GM12878 (cell line): ENCODE data around the gene PHAF1. TPM values are rescaled to one million over a fixed set of nuclear protein-coding genes. Genes with fewer than 3 reads are reported as not detected.

Experiments
- ATAC-seq: fragments of 200-7000 bp; cut with Tn5 transposase; 3 replicates; pipeline ENCODE4 v1.9.1; 2020; ENCODE audit warnings: mild to moderate bottlenecking, moderate library complexity
- BruUV-seq: library from RNA; stranded (reverse); fragments of 400-500 nt; replicated peaks from 2 replicates; lab custom pipeline; 2021; lab: Mats Ljungman, UMichigan
- CTCF ChIA-PET: fragments of 300-600 bp; sonication (Branson Sonifier 250); formaldehyde crosslinking; extraction: SDS; loops from one replicate; lab custom pipeline; 2021; ENCODE audit warnings: inconsistent platforms; lab: Yijun Ruan, JAX
- POLR2A ChIA-PET: fragments of 350-600 bp; formaldehyde crosslinking; extraction: SDS; loops from one replicate; lab custom pipeline; 2021; ENCODE audit warnings: inconsistent platforms; lab: Charles Lee
- RAD21 ChIA-PET: fragments of 300-600 bp; sonication (Branson Sonifier 250); formaldehyde crosslinking; loops from one replicate; lab custom pipeline; 2023; ENCODE audit warnings: antibody characterized with exemption; ENCODE audit not compliant: unreplicated experiment; lab: Charles Lee
- SMC1A ChIA-PET: fragments of 300-600 bp; sonication (Branson Sonifier 250); formaldehyde crosslinking; loops from one replicate; lab custom pipeline; 2023; ENCODE audit not compliant: unreplicated experiment, uncharacterized antibody; lab: Charles Lee
- DNase-seq: peaks from one replicate; pipeline ENCODE4 v3.0.0-alpha.2; 2011; ENCODE audit warnings: low read depth, low spot score
- FAIRE-seq: peaks from 3 replicates; lab custom pipeline; 2011; peaks lifted over from hg19 to GRCh38; lab: Jason Lieb, UNC
- H2AFZ ChIP-seq: 2 replicates; pipeline ENCODE4 v1.6.0; 2011; ENCODE audit warnings: low read depth, low read length, control low read depth; ENCODE audit not compliant: control insufficient read depth
- H3K27ac ChIP-seq: 2 replicates; pipeline ENCODE4 v1.5.1; 2011; ENCODE audit warnings: control low read depth; ENCODE audit not compliant: control insufficient read depth, insufficient read depth
- H3K27me3 ChIP-seq, 2 experiments: replicated peaks in 1 of 2; 2 replicates each; pipeline versions ENCODE4 v1.6.0 to v1.6.1; 2011; ENCODE audit warnings: low read length in 1 of 2; ENCODE audit not compliant: control insufficient read depth in 2 of 2, insufficient read depth in 2 of 2
- H3K36me3 ChIP-seq, 2 experiments: 2 replicates each; pipeline ENCODE4 v1.5.1; 2011; ENCODE audit warnings: low read length in 1 of 2; ENCODE audit not compliant: control insufficient read depth in 2 of 2, insufficient read depth in 2 of 2
- H3K4me1 ChIP-seq: 2 replicates; pipeline ENCODE4 v1.6.1; 2011; ENCODE audit warnings: mild to moderate bottlenecking, low read length, moderate library complexity, mixed read lengths; ENCODE audit not compliant: control insufficient read depth, insufficient read depth
- H3K4me2 ChIP-seq: 2 replicates; pipeline ENCODE4 v1.6.0; 2011; ENCODE audit warnings: control low read depth; ENCODE audit not compliant: control insufficient read depth, insufficient read depth
- H3K4me3 ChIP-seq: fragments of 200-600 bp; sonication (generic); 2 replicates; pipeline ENCODE4 v1.5.1; 2016
- H3K79me2 ChIP-seq: 2 replicates; pipeline ENCODE4 v1.6.0; 2011; ENCODE audit warnings: low read length; ENCODE audit not compliant: control insufficient read depth, insufficient read depth
- H3K9ac ChIP-seq: 2 replicates; pipeline ENCODE4 v1.8.0; 2011; ENCODE audit warnings: low read length, control low read depth, mixed read lengths; ENCODE audit not compliant: control insufficient read depth, insufficient read depth
- H3K9me3 ChIP-seq: replicated peaks from 3 replicates; pipeline ENCODE4 v1.5.1; 2011; ENCODE audit warnings: mild to moderate bottlenecking, low read length; ENCODE audit not compliant: control insufficient read depth, insufficient read depth
- H4K20me1 ChIP-seq: 2 replicates; pipeline ENCODE4 v1.6.0; 2011; ENCODE audit not compliant: control insufficient read depth, insufficient read depth
- BRCA1 ChIP-seq: IDR thresholded peaks from 2 replicates; pipeline ENCODE4 v1.6.1; 2011; ENCODE audit warnings: low read depth, low read length, improper control_type of control experiment
- DPF2 ChIP-seq: fragments of 450-650 bp; IDR thresholded peaks from 2 replicates; pipeline ENCODE4 v1.6.1; 2017; ENCODE audit warnings: mild to moderate bottlenecking
- RBBP5 ChIP-seq: fragments of 200-600 bp; sonication (generic); conservative IDR thresholded peaks from 2 replicates; pipeline ENCODE4 v1.6.1; 2016
- SREBF2 ChIP-seq: IDR thresholded peaks from 2 replicates; pipeline ENCODE4 v1.6.1; 2012; ENCODE audit warnings: mild to moderate bottlenecking, low read length
- ZBTB40 ChIP-seq: fragments of 450-650 bp; IDR thresholded peaks from 2 replicates; pipeline ENCODE4 v1.6.1; 2016; ENCODE audit warnings: mild to moderate bottlenecking, moderate library complexity, borderline replicate concordance
- ZNF217 ChIP-seq: fragments of 450-650 bp; IDR thresholded peaks from 2 replicates; pipeline ENCODE4 v1.6.1; 2017; ENCODE audit warnings: antibody characterized with exemption, mild to moderate bottlenecking
- ZNF687 ChIP-seq: fragments of 450-650 bp; IDR thresholded peaks from 2 replicates; pipeline ENCODE4 v1.6.1; 2017; ENCODE audit warnings: mild to moderate bottlenecking, moderate library complexity
- WGBS: methylation state at CpG from one replicate; pipeline ENCODE4 v1.1.6; 2016; ENCODE audit warnings: low lambda C conversion rate; ENCODE audit not compliant: insufficient replicate concordance, insufficient coverage; ENCODE audit errors: missing lambda C conversion rate; 5-methylcytosine and 5-hydroxymethylcytosine counted together
- in situ Hi-C: fragments of 300-500 bp; cut with MboI; formaldehyde crosslinking; loops from 9 replicates; pipeline ENCODE4 v1.14.3; 2018; ENCODE audit warnings: mixed read lengths
- intact Hi-C: fragments of 100-400 bp; cut with micrococcal nuclease; formaldehyde crosslinking; loops from one replicate; pipeline ENCODE4 v1.14.2; 2022; ENCODE audit not compliant: unreplicated experiment
- polyA plus RNA-seq, 11 experiments: library from polyadenylated mRNA; depleted of rRNA in 4 of 11; unstranded in 6 of 11; stranded (reverse) in 5 of 11; fragments of >200 nt; fragmentation: Nextera tagmentation in 4 of 11; fragmentation: Illumina TruSeq in 1 of 11; extraction: Ambion mirVana in 4 of 11; extraction: Trizol in 1 of 11; gene quantifications; 1 replicate in 1 of 11; 2 replicates in 10 of 11; pipeline versions ENCODE4 v1.2.1 to v1.2.3, GENCODE V29; 2011 to 2016; ENCODE audit warnings: inconsistent platforms in 2 of 11, missing spikeins in 2 of 11, low read depth in 1 of 11
- total RNA-seq, 4 experiments: library from RNA; depleted of rRNA in 3 of 4; stranded (reverse); fragments of >200 nt in 3 of 4; fragmentation: Illumina TruSeq in 1 of 4; extraction: Trizol in 1 of 4; gene quantifications; 2 replicates each; pipeline versions ENCODE4 v1.2.1 to v1.2.3, GENCODE V29; 2013 to 2021

The PHAF1 gene
- total and polyA plus RNA-seq, 10 of the 15 experiments (the other 5 are each of a cell fraction or from before 2014, with no cell fraction given) = 4.5 to 20.9 (median 14.9) TPM

- no peak for TF ChIP-seq BRCA1
- no peak for TF ChIP-seq ZNF217
- no peak for TF ChIP-seq RBBP5
- TF ChIP-seq DPF2 = no peak
- no peak for TF ChIP-seq ZBTB40
- TF ChIP-seq, all 136 proteins: peak for 0
Measured at GRCh38 chr16:67111951-67112444, 2.3 kb downstream of the PHAF1 start (continued).

GRCh38 chr16:67112591-67113399 lies 3.1 kb downstream of the PHAF1 start:
- ATAC-seq (no peak), DNase-seq (no peak)
- Histone ChIP-seq H3K27me3 (no peaks in the 10 kb centered on the region), H2AFZ (no peak overlapping the region), H4K20me1 (no peaks in the 10 kb centered on the region), H3K4me1 (peaks cover 9% of the 10 kb centered on the region), H3K9me3 (no peaks in the 10 kb centered on the region), H3K79me2 (peaks cover 22% of the 10 kb centered on the region), H3K9ac (no peak overlapping the region), H3K27ac (no peak overlapping the region), H3K4me2 (peak overlapping the region; percentile 46; the same call in 1 of the 2 replicates)
- RAD21 ChIA-PET = interaction anchor here (0.8 to 1.2 kb wide), 3 partner anchors 52 to 137 kb away, joined by 3 to 6 read pairs (median 3); no protein-coding TSS in a partner anchor
- CTCF ChIA-PET = interaction anchor here (0.6 to 2.2 kb wide), 8 partner anchors 16 to 156 kb away, joined by 3 to 8 read pairs (median 3); partner anchors contain the start of gene EXOC3L1
- intact Hi-C loops = no loop called here
- BruUV-seq = TSS peak; percentile 28
- in situ Hi-C loops = no loop called here
- TF ChIP-seq ZNF687 (no peak), SREBF2 (no peak)
- TF ChIP-seq, all 136 proteins: peak for 0
- SMC1A ChIA-PET = interaction anchor here (0.7 to 1.6 kb wide), 4 partner anchors 9 to 100 kb away, joined by 3 to 5 read pairs (median 4); no protein-coding TSS in a partner anchor
- no peak for FAIRE-seq
- no peaks in the 10 kb centered on the region; a peak in 1 of 4 replicates for H3K36me3 ChIP-seq
- WGBS = 83% methylated on average over 4 of the region's 4 CpGs
- H3K4me3 ChIP-seq = no peak overlapping the region
- POLR2A ChIA-PET = interaction anchor here (0.6 to 1.5 kb wide), 2 partner anchors 11 to 32 kb away, joined by 3 to 6 read pairs; no protein-coding TSS in a partner anchor
